CD8-positive, alpha-beta memory T cell (primary cell): ENCODE results near the gene DEUP1. TPM values are rescaled to one million over a fixed set of nuclear protein-coding genes. Genes with fewer than 3 reads are reported as not detected.

Source experiments
- CTCF ChIA-PET: fragments of 350-600 bp; sonication (Branson Sonifier 250); formaldehyde crosslinking; loops from one replicate; lab custom pipeline; 2021; ENCODE audit warnings: antibody characterized with exemption; lab: Charles Lee
- POLR2A ChIA-PET: fragments of 350-600 bp; sonication (Branson Sonifier 250); formaldehyde crosslinking; loops from one replicate; lab custom pipeline; 2021; ENCODE audit warnings: antibody characterized with exemption; lab: Charles Lee
- DNase-seq, 5 donors: peaks; one replicate each; pipeline versions ENCODE4 v3.0.0 to v3.0.0-alpha.2; 2020 to 2022; ENCODE audit warnings: mixed read lengths in 1 of 5
- H3K27ac ChIP-seq: one replicate; pipeline ENCODE4 v1.7.0; 2013; ENCODE audit warnings: low read depth, mild to moderate bottlenecking, low read length, moderate library complexity
- H3K27me3 ChIP-seq: 2 replicates; pipeline ENCODE4 v1.7.0; 2013; ENCODE audit warnings: low read length, mild to moderate bottlenecking; ENCODE audit not compliant: insufficient read depth, poor library complexity, severe bottlenecking
- H3K36me3 ChIP-seq: 2 replicates; pipeline ENCODE4 v1.7.0; 2013; ENCODE audit warnings: mild to moderate bottlenecking, low read length, moderate library complexity; ENCODE audit not compliant: insufficient read depth
- H3K4me1 ChIP-seq: 2 replicates; pipeline ENCODE4 v1.7.0; 2013; ENCODE audit warnings: mild to moderate bottlenecking, low read length, moderate library complexity; ENCODE audit not compliant: insufficient read depth
- H3K4me3 ChIP-seq: 2 replicates; pipeline ENCODE4 v1.7.0; 2013; ENCODE audit warnings: mild to moderate bottlenecking, low read length
- H3K9me3 ChIP-seq: 2 replicates; pipeline ENCODE4 v1.7.0; 2013; ENCODE audit warnings: mild to moderate bottlenecking, low read length
- H3K27ac Mint-ChIP-seq, 8 donors: one replicate each; pipeline ENCODE4 v1.8.0; 2020 to 2021; ENCODE audit warnings: mixed read lengths in 8 of 8, mild to moderate bottlenecking in 6 of 8, inconsistent platforms in 3 of 8, moderate library complexity in 3 of 8
- H3K27me3 Mint-ChIP-seq, 2 donors: one replicate each; pipeline ENCODE4 v1.8.0; 2020 to 2021; ENCODE audit warnings: mixed read lengths in 2 of 2, mild to moderate bottlenecking in 1 of 2, moderate library complexity in 1 of 2
- H3K36me3 Mint-ChIP-seq, 3 donors: one replicate each; pipeline ENCODE4 v1.8.0; 2020 to 2021; ENCODE audit warnings: mixed read lengths in 3 of 3, inconsistent platforms in 1 of 3, mild to moderate bottlenecking in 1 of 3
- H3K4me1 Mint-ChIP-seq, 3 donors: one replicate each; pipeline ENCODE4 v1.8.0; 2020 to 2021; ENCODE audit warnings: mixed read lengths in 3 of 3, inconsistent platforms in 1 of 3, mild to moderate bottlenecking in 1 of 3
- H3K4me3 Mint-ChIP-seq, 7 donors: one replicate each; pipeline ENCODE4 v1.8.0; 2020 to 2021; ENCODE audit warnings: mixed read lengths in 7 of 7, mild to moderate bottlenecking in 6 of 7, moderate library complexity in 4 of 7, inconsistent platforms in 2 of 7
- H3K9me3 Mint-ChIP-seq, 5 donors: one replicate each; pipeline ENCODE4 v1.8.0; 2020 to 2022; ENCODE audit warnings: mixed read lengths in 5 of 5, mild to moderate bottlenecking in 3 of 5, moderate library complexity in 2 of 5, inconsistent platforms in 1 of 5
- polyA plus RNA-seq: library from polyadenylated mRNA; unstranded; fragments of 300-500 nt; fragmentation: Illumina TruSeq; gene quantifications from one replicate; pipeline ENCODE4 v1.2.3, GENCODE V29; 2021
- total RNA-seq, 2 experiments: library from RNA; stranded (reverse); gene quantifications; one replicate each; pipeline ENCODE4 v1.2.3, GENCODE V29; 2021

Gene DEUP1, protein sequence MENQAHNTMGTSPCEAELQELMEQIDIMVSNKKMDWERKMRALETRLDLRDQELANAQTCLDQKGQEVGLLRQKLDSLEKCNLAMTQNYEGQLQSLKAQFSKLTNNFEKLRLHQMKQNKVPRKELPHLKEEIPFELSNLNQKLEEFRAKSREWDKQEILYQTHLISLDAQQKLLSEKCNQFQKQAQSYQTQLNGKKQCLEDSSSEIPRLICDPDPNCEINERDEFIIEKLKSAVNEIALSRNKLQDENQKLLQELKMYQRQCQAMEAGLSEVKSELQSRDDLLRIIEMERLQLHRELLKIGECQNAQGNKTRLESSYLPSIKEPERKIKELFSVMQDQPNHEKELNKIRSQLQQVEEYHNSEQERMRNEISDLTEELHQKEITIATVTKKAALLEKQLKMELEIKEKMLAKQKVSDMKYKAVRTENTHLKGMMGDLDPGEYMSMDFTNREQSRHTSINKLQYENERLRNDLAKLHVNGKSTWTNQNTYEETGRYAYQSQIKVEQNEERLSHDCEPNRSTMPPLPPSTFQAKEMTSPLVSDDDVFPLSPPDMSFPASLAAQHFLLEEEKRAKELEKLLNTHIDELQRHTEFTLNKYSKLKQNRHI
- not detected for total RNA-seq
- polyA plus RNA-seq: not detected

GRCh38 chr11:93330446-93330984 lies at the start of gene DEUP1:
TSS of gene DEUP1 (plus strand) at chr11:93330742. CDS start at chr11:93332260, 1,518 bp downstream.
- H3K27ac Mint-ChIP-seq: no peak within 1 kb of the TSS
- peaks cover 0 to 9% (median 7%) of the 10 kb centered on the region in 5 donors for H3K9me3 Mint-ChIP-seq
- H3K36me3 Mint-ChIP-seq: no peaks in the 10 kb centered on the region
- H3K4me1 ChIP-seq: no peaks in the 10 kb centered on the region
- peaks cover 17 to 36% of the 10 kb centered on the region in 2 donors for H3K27me3 Mint-ChIP-seq
- CTCF ChIA-PET: no interaction called here
- no peaks in the 10 kb centered on the region for H3K9me3 ChIP-seq
- peaks cover 3% of the 10 kb centered on the region for H3K27me3 ChIP-seq
- peaks cover 0 to 8% (median 2%) of the 10 kb centered on the region in 3 donors for H3K4me1 Mint-ChIP-seq
- POLR2A ChIA-PET: no interaction called here
- no peak for DNase-seq
- peak within 1 kb of the TSS in 2 of 7 donors; percentile 10 to 12 for H3K4me3 Mint-ChIP-seq
- H3K36me3 ChIP-seq: no peaks in the 10 kb centered on the region
- H3K4me3 ChIP-seq: no peak within 1 kb of the TSS
- no peak within 1 kb of the TSS for H3K27ac ChIP-seq

- ChIA-PET POLR2A (no interaction called here), CTCF (no interaction called here)
- no peaks in the 10 kb centered on the region for H3K4me1 ChIP-seq
- no peak overlapping the region for H3K4me3 ChIP-seq
- no peaks in the 10 kb centered on the region for H3K27me3 ChIP-seq
- no peaks in the 10 kb centered on the region for H3K36me3 Mint-ChIP-seq
- H3K27me3 Mint-ChIP-seq: peaks cover 0 to 12% of the 10 kb centered on the region in 2 donors
- H3K27ac ChIP-seq: no peak overlapping the region
- H3K4me1 Mint-ChIP-seq: no peaks in the 10 kb centered on the region
- H3K27ac Mint-ChIP-seq: no peak overlapping the region
- H3K4me3 Mint-ChIP-seq: no peak overlapping the region
- no peaks in the 10 kb centered on the region for H3K36me3 ChIP-seq
- no peaks in the 10 kb centered on the region for H3K9me3 Mint-ChIP-seq
- no peaks in the 10 kb centered on the region for H3K9me3 ChIP-seq
- DNase-seq: no peak
Measured at GRCh38 chr11:93285430-93285829, 45.1 kb upstream of the DEUP1 start.

DNA sequence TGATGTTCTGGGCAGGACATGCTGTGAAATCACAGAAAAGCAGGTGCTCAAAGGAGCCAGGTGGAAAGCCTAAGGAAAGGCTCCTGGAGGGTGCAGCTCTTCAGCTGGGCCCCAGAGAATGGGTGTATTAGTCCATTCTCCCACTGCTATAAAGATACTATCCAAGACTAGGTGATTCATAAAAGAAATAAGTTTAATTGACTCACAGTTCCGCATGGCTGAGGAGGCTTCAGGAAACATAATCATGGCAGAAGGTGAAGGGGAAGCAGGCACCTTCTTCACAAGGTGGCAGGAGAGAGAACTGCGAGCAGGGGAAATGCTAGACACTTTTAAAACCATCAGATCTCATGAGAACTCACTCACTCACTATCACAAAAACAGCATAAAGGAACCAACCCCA lies 43.1 kb upstream of the DEUP1 start:
- no peaks in the 10 kb centered on the region for H3K9me3 ChIP-seq
- H3K27ac ChIP-seq: no peak overlapping the region
- H3K4me3 ChIP-seq: no peak overlapping the region
- H3K4me1 ChIP-seq: no peaks in the 10 kb centered on the region
- DNase-seq: no peak
- POLR2A ChIA-PET: no interaction called here
- CTCF ChIA-PET: no interaction called here
- Mint-ChIP-seq H3K27me3 (peaks cover 3 to 18% of the 10 kb centered on the region in 2 donors), H3K4me3 (no peak overlapping the region), H3K9me3 (no peaks in the 10 kb centered on the region), H3K4me1 (no peaks in the 10 kb centered on the region), H3K36me3 (no peaks in the 10 kb centered on the region), H3K27ac (no peak overlapping the region)
- no peaks in the 10 kb centered on the region for H3K36me3 ChIP-seq
- no peaks in the 10 kb centered on the region for H3K27me3 ChIP-seq

DNA sequence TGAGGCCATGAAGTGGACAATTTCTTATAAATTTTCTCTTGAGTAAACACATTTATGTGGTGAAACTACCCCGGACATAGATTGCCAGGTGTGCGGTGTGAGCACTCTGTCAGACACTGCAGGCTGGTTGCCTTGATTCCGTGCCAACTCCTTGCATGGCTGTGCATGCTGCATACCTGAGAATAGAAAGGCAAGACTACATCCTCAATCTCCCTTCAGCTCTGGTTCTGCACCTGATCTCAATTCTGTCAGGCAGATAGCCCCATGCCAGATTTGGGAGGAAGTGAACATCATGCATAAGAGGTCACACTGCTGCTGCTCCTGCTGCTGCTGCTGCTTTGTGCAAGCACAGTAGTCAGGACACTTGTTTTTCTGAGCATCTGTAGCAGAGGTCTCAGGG lies 42.5 kb upstream of the DEUP1 start:
- no peaks in the 10 kb centered on the region for H3K36me3 ChIP-seq
- ChIA-PET POLR2A (no interaction called here), CTCF (no interaction called here)

GRCh38 chr11:93288767-93289166 lies 41.8 kb upstream of the DEUP1 start:
- no peaks in the 10 kb centered on the region for H3K4me1 Mint-ChIP-seq
- no peaks in the 10 kb centered on the region for H3K9me3 Mint-ChIP-seq
- H3K27me3 Mint-ChIP-seq: peaks cover 3 to 18% of the 10 kb centered on the region in 2 donors
- Histone ChIP-seq H3K9me3 (no peaks in the 10 kb centered on the region), H3K27me3 (no peaks in the 10 kb centered on the region), H3K4me3 (no peak overlapping the region), H3K27ac (no peak overlapping the region), H3K4me1 (no peaks in the 10 kb centered on the region), H3K36me3 (no peaks in the 10 kb centered on the region)
- H3K36me3 Mint-ChIP-seq: no peaks in the 10 kb centered on the region
- ChIA-PET POLR2A (no interaction called here), CTCF (no interaction called here)
- no peak overlapping the region for H3K27ac Mint-ChIP-seq
- no peak overlapping the region for H3K4me3 Mint-ChIP-seq
- DNase-seq: no peak

More for the DNA sequence above, 42.5 kb upstream of the DEUP1 start:
- H3K4me1 ChIP-seq: no peaks in the 10 kb centered on the region
- no peak overlapping the region for H3K27ac ChIP-seq
- no peak overlapping the region for H3K4me3 ChIP-seq
- Mint-ChIP-seq H3K9me3 (no peaks in the 10 kb centered on the region), H3K36me3 (no peaks in the 10 kb centered on the region), H3K4me1 (no peaks in the 10 kb centered on the region), H3K27me3 (peaks cover 3 to 18% of the 10 kb centered on the region in 2 donors), H3K27ac (no peak overlapping the region), H3K4me3 (no peak overlapping the region)
- DNase-seq: no peak
- H3K27me3 ChIP-seq: no peaks in the 10 kb centered on the region
- H3K9me3 ChIP-seq: no peaks in the 10 kb centered on the region

- no peak overlapping the region for H3K27ac Mint-ChIP-seq
- no peaks in the 10 kb centered on the region for H3K9me3 Mint-ChIP-seq
- no peaks in the 10 kb centered on the region for H3K9me3 ChIP-seq
- no peak overlapping the region for H3K4me3 ChIP-seq
- DNase-seq: no peak
- H3K27ac ChIP-seq: no peak overlapping the region
- ChIA-PET CTCF (no interaction called here), POLR2A (no interaction called here)
- H3K4me1 Mint-ChIP-seq: no peaks in the 10 kb centered on the region
- peaks cover 3 to 18% of the 10 kb centered on the region in 2 donors for H3K27me3 Mint-ChIP-seq
- no peaks in the 10 kb centered on the region for H3K4me1 ChIP-seq
- no peak overlapping the region for H3K4me3 Mint-ChIP-seq
- no peaks in the 10 kb centered on the region for H3K36me3 Mint-ChIP-seq
- H3K36me3 ChIP-seq: no peaks in the 10 kb centered on the region
- no peaks in the 10 kb centered on the region for H3K27me3 ChIP-seq
Measured at GRCh38 chr11:93289782-93290463, 40.6 kb upstream of the DEUP1 start.

- Mint-ChIP-seq H3K9me3 (no peaks in the 10 kb centered on the region), H3K27me3 (peaks cover 3 to 18% of the 10 kb centered on the region in 2 donors), H3K36me3 (no peaks in the 10 kb centered on the region), H3K4me1 (no peaks in the 10 kb centered on the region), H3K27ac (no peak overlapping the region), H3K4me3 (no peak overlapping the region)
- CTCF ChIA-PET: no interaction called here
- Histone ChIP-seq H3K27ac (no peak overlapping the region), H3K4me1 (no peaks in the 10 kb centered on the region), H3K36me3 (no peaks in the 10 kb centered on the region), H3K27me3 (no peaks in the 10 kb centered on the region), H3K9me3 (no peaks in the 10 kb centered on the region), H3K4me3 (no peak overlapping the region)
- POLR2A ChIA-PET: no interaction called here
- DNase-seq: no peak
Measured at GRCh38 chr11:93291110-93291509, 39.4 kb upstream of the DEUP1 start.

GRCh38 chr11:93291898-93292297 lies 38.6 kb upstream of the DEUP1 start:
- H3K27ac ChIP-seq: no peak overlapping the region
- ChIA-PET CTCF (no interaction called here), POLR2A (no interaction called here)
- H3K4me3 ChIP-seq: no peak overlapping the region
- no peaks in the 10 kb centered on the region for H3K9me3 ChIP-seq
- no peaks in the 10 kb centered on the region for H3K9me3 Mint-ChIP-seq
- H3K27me3 Mint-ChIP-seq: peaks cover 3 to 18% of the 10 kb centered on the region in 2 donors
- no peaks in the 10 kb centered on the region for H3K27me3 ChIP-seq
- no peaks in the 10 kb centered on the region for H3K4me1 Mint-ChIP-seq
- H3K4me3 Mint-ChIP-seq: no peak overlapping the region
- H3K4me1 ChIP-seq: no peaks in the 10 kb centered on the region
- H3K36me3 ChIP-seq: no peaks in the 10 kb centered on the region
- DNase-seq: no peak
- no peak overlapping the region for H3K27ac Mint-ChIP-seq
- no peaks in the 10 kb centered on the region for H3K36me3 Mint-ChIP-seq
